HL-60/S4 (cell line): Measurements from ENCODE around the gene LINC00237.

ENCODE experiments used
- in situ Hi-C: fragments of 300-500 bp; cut with MboI; formaldehyde crosslinking; loops from 2 replicates; pipeline ENCODE4 v1.14.3; 2022; ENCODE audit warnings: low sequenced_read_pairs

The LINC00237 gene

GRCh38 chr20:21099751-21100577 is 6.2 kb downstream of the LINC00237 start:
- in situ Hi-C loops = no loop called here

DNA sequence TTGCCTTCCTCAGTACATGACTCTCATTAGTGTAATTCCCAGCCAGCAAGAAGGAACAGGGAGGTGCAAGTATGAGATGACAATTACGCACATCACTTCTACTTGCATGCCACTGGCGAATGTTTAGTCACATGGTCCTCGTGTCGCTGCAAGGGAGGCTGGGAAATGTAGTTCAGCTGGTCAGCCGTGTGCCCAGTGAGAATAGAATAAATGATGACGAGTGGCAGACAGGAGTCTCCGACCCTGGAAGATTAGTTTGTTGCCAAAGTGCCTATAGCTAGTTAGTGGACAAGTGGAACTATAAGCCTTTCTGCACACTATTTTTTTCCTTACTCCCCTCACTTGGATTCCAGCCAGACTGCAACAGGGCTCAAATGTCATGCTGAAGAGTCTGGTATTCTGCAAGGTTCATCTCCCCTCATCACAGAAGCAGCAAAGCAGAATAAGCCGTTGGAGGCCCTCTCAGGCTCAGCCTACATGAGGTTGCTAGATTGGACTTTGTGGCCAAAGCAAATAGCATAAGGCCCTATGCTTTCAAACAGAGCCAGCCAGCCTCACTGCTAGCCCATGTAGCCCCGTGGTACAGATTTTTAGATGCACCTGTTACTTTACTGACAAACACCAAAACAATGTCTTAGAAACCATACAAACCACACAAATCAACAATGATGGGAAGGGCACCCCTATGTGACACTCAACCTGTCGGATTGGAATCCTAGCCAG is 9.7 kb downstream of the LINC00237 start:
- in situ Hi-C loops = no loop called here

DNA sequence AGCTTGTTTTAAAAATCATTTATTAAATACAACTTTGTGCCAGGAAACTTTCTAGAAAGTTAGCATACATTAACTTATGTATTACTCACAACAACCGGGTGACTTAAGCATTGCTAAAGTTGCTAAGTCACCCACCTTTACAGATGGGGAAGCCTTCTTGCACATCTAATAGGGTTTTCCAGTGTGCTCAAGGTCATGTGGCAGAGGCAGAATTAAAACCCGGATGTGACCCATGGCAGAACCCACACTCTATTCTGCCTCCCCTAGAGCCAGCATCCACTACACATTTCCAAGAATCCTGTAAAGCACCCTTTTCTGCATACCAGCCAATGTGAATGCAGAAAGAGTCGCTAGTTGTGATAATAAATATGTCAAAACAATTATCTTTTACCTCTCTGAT is 13.4 kb downstream of the LINC00237 start:
- in situ Hi-C loops = no loop called here

GRCh38 chr20:21090721-21091120 is 15.4 kb downstream of the LINC00237 start:
- in situ Hi-C loops = no loop called here

GRCh38 chr20:21090111-21090618 is 16.0 kb downstream of the LINC00237 start:
- in situ Hi-C loops = no loop called here

GRCh38 chr20:21089391-21089790 is 16.8 kb downstream of the LINC00237 start:
- in situ Hi-C loops = no loop called here

DNA sequence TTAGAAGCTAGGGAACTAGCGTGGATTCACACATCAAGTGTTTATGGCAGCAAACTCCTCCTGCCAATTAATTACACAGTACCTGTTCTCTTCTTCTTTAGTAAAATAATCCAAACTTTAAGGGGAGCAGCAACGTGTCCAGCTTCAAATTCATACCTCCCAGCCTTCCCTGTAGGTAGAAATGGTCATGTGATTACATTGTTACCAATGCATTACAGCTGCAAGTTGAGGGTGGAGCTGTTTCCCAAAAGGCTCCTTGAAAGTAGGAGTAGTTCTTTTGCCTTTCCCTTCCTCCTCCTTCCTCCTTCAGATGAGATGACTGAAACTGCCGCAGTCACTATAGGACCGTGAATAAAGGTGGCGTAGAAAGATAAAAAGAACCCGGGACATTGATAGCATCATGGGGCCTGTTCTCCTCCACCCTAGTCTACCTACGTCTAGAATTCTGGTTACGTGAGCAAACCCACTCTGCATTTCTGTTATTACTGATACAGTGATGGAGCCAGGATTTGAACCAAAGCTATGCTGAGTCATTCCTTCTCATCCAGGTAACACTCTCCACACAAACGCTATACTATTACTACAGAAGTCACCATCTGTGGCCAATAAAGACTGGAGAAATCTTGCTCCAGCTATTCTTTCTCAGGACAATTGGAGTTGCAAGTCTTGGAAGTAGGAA is 18.2 kb downstream of the LINC00237 start:
- in situ Hi-C loops = no loop called here

- in situ Hi-C loops = no loop called here
Measured at GRCh38 chr20:21083825-21084325, 22.3 kb downstream of the LINC00237 start.

GRCh38 chr20:21082584-21082983 is 23.6 kb downstream of the LINC00237 start:
- in situ Hi-C loops = no loop called here

DNA sequence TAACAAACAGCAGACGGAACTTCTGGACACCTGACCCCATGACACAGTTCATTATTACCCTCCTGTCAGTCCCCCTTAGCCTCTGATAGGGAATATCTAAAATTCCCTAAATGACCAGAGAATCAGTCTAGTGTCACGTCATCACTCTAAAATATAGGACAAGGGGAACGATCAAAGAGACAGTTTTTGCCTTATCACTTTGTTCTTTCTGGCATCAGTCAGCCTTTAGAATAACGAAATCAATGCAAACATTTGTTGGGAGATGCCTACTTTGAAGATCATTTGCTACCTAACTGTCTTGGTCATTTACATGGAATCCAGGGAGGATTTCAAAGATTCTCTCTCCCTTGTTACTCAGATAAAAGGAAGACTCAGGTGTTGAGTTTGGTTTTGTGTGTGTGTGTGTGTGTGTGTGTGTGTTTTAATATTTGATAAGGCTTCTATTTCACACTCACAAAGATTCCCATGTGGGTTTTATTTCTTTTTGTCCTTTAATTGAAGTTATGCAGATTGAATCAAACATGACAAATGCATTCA is 28.3 kb downstream of the LINC00237 start:
- in situ Hi-C loops = no loop called here

- in situ Hi-C loops = no loop called here
Measured at GRCh38 chr20:21076073-21076472, 30.1 kb downstream of the LINC00237 start.

- in situ Hi-C loops = no loop called here
Measured at GRCh38 chr20:21075471-21075870, 30.7 kb downstream of the LINC00237 start.

GRCh38 chr20:21074605-21075336 is 31.4 kb downstream of the LINC00237 start:
- in situ Hi-C loops = no loop called here

- in situ Hi-C loops = no loop called here
Measured at GRCh38 chr20:21067255-21067654, 38.9 kb downstream of the LINC00237 start.

- in situ Hi-C loops = no loop called here
Measured at GRCh38 chr20:21064924-21065323, 41.2 kb downstream of the LINC00237 start.

DNA sequence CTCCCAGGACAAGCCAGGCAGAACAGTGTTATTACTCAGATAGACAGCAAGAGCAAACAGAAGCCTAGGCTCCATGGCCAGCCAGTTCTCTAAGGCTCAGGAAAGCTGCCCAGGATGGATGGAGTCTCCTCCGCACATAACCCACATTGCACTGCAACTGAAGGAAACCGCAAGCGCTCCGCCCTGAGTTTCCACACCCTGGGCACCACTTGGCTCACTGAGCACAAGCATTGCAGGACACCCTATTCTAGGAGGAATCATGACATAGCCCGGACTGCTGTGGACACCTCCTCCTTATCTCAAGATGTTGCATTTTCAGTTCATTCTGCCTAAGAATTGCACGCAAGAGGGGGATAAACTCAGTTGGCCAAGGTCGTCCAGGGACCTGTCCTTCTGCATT is 42.9 kb downstream of the LINC00237 start:
- in situ Hi-C loops = no loop called here

DNA sequence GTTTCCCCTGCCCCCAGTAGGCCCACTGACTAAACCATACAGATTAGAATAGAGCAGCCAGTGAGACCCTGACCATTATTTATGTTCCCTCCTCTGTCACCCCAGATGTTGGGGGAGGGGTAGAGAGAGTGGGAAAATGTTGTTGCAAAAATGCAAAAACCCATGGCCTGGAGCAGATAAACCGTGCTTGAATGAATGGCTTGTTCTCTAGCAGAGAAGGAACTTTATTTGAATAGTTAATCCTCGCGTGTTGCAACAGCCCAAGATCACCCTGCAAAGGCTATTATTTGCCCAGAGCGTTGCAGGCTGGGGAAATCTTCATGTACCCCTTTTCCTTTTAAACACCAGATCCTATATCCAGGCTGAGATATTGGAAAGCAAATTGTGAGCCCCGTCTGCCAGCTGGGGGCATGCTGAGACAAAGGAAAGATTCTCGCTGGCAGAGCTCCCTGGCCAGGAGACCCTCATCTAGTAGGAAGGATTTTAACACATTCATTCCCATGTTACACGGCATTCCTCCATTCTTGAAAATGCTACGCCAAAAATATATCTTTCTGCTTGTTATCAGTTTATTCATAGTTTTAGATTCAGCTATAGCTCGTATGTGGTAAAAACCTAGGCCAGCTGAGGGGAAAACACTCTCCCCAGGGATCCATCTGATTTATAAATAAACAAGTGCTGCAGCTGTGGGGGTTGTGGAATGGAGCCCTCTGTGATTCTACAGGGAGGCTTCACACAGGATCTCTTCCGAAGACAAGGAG is 53.0 kb downstream of the LINC00237 start:
- in situ Hi-C loops = no loop called here

DNA sequence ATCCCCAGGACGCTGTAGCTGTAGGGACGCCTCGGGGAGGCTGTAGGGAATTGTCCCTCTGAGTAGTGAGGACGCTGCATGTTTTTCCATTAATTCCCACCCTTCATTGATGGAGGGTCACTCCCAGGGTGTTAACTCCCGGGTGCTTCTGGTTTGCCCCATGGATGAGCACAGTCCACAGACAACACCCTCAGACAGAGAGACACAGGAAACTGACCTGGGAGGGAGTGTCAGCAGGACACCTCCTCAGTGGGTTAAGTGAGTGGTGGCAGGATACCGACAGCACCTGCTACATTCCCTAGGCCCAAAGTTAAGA is 53.5 kb downstream of the LINC00237 start:
- in situ Hi-C loops = no loop called here

DNA sequence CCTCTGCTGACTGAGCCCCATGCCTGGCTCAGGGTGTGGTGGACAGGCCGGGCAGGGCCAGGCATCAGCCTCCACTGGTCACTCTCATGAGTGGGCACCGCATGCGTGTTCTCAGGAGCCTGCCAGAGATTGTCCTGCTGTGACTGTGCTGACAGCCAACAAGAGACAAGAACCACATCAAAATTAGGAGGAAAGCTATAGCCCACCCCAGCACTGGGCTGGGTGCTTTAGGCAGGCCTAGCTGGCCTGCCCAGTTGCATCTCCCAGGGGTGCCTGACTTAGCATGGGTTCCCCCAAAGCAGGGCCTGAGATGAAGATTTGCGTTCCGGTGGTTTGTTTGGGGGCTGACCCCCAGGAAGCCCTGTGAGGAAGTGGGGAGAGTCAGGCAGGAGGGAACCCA is 53.9 kb downstream of the LINC00237 start:
- in situ Hi-C loops = no loop called here

- in situ Hi-C loops = no loop called here
Measured at GRCh38 chr20:21050710-21051109, 55.4 kb downstream of the LINC00237 start.
